NK-92 (cell line): ENCODE results near the gene BCAS3.
"Not testable (repeated sequence)": the region's sequence is repeated elsewhere in the genome, so short reads cannot be mapped to it uniquely, and the experiment has no call there.

Source experiments
- DNase-seq: peaks from one replicate; lab custom pipeline; 2025; ENCODE audit not compliant: unreplicated experiment; lab: John Stamatoyannopoulos, UW

BCAS3 gene

GRCh38 chr17:60989379-60989778 lies 311.7 kb downstream of the BCAS3 start:
- no peak for DNase-seq

- no peak for DNase-seq
Measured at GRCh38 chr17:60989846-60990245, 312.2 kb downstream of the BCAS3 start.

GRCh38 chr17:60993497-60993896 lies 315.8 kb downstream of the BCAS3 start:
- DNase-seq, result no peak

- no peak for DNase-seq
Measured at GRCh38 chr17:60995680-60996079, 318.0 kb downstream of the BCAS3 start.

GRCh38 chr17:61000911-61001310 lies 323.3 kb downstream of the BCAS3 start:
- DNase-seq, result no peak

GRCh38 chr17:61002316-61002736 lies 324.7 kb downstream of the BCAS3 start:
- no peak for DNase-seq

GRCh38 chr17:61005358-61005757 lies 327.7 kb downstream of the BCAS3 start:
- no peak for DNase-seq

GRCh38 chr17:61005958-61006357 lies 328.3 kb downstream of the BCAS3 start:
- not testable (repeated sequence) for DNase-seq

GRCh38 chr17:61007980-61008379 lies 330.3 kb downstream of the BCAS3 start:
- no peak for DNase-seq

- no peak for DNase-seq
Measured at GRCh38 chr17:61009663-61010062, 332.0 kb downstream of the BCAS3 start.

- no peak for DNase-seq
Measured at GRCh38 chr17:61010661-61011170, 333.1 kb downstream of the BCAS3 start.

GRCh38 chr17:61011251-61011650 lies 333.6 kb downstream of the BCAS3 start:
- no peak for DNase-seq

- no peak for DNase-seq
Measured at GRCh38 chr17:61015966-61016365, 338.3 kb downstream of the BCAS3 start.

GRCh38 chr17:61017317-61018006 lies 339.8 kb downstream of the BCAS3 start:
- DNase-seq, result no peak

GRCh38 chr17:61018938-61019337 lies 341.3 kb downstream of the BCAS3 start:
- DNase-seq, result no peak

GRCh38 chr17:61023996-61024395 lies 346.3 kb downstream of the BCAS3 start:
- DNase-seq, result no peak

GRCh38 chr17:61026818-61027217 lies 349.2 kb downstream of the BCAS3 start:
- no peak for DNase-seq

GRCh38 chr17:61029181-61029580 lies 351.5 kb downstream of the BCAS3 start:
- DNase-seq, result no peak

GRCh38 chr17:61040666-61041065 lies 363.0 kb downstream of the BCAS3 start:
- DNase-seq, result no peak

- not testable (repeated sequence) for DNase-seq
Measured at GRCh38 chr17:61042348-61042747, 364.7 kb downstream of the BCAS3 start.

- no peak for DNase-seq
Measured at GRCh38 chr17:61047515-61047914, 369.9 kb downstream of the BCAS3 start.

GRCh38 chr17:61048376-61049106 lies 370.9 kb downstream of the BCAS3 start:
- no peak for DNase-seq
